GM11168 (cell line): ENCODE measurements around the gene ZNF646.

Experiments
- in situ Hi-C: fragments of 300-500 bp; cut with MboI; formaldehyde crosslinking; loops from one replicate; pipeline ENCODE4 v1.12.0; 2022; ENCODE audit warnings: low sequenced_read_pairs; ENCODE audit not compliant: unreplicated experiment

The ZNF646 gene, protein sequence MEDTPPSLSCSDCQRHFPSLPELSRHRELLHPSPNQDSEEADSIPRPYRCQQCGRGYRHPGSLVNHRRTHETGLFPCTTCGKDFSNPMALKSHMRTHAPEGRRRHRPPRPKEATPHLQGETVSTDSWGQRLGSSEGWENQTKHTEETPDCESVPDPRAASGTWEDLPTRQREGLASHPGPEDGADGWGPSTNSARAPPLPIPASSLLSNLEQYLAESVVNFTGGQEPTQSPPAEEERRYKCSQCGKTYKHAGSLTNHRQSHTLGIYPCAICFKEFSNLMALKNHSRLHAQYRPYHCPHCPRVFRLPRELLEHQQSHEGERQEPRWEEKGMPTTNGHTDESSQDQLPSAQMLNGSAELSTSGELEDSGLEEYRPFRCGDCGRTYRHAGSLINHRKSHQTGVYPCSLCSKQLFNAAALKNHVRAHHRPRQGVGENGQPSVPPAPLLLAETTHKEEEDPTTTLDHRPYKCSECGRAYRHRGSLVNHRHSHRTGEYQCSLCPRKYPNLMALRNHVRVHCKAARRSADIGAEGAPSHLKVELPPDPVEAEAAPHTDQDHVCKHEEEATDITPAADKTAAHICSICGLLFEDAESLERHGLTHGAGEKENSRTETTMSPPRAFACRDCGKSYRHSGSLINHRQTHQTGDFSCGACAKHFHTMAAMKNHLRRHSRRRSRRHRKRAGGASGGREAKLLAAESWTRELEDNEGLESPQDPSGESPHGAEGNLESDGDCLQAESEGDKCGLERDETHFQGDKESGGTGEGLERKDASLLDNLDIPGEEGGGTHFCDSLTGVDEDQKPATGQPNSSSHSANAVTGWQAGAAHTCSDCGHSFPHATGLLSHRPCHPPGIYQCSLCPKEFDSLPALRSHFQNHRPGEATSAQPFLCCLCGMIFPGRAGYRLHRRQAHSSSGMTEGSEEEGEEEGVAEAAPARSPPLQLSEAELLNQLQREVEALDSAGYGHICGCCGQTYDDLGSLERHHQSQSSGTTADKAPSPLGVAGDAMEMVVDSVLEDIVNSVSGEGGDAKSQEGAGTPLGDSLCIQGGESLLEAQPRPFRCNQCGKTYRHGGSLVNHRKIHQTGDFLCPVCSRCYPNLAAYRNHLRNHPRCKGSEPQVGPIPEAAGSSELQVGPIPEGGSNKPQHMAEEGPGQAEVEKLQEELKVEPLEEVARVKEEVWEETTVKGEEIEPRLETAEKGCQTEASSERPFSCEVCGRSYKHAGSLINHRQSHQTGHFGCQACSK (N-terminal part only)

GRCh38 chr16:31073970-31074813, at the start of gene ZNF646, which contains the start of gene ZNF668:
Gene ZNF646, plus strand, starts transcription at chr16:31074422. Its CDS starts 1,903 bp downstream, at chr16:31076325.
Gene ZNF668, minus strand, starts transcription at chr16:31074240. Its CDS starts 9,781 bp downstream, at chr16:31064459.
- in situ Hi-C loops: no loop called here

- in situ Hi-C loops: no loop called here
Measured at GRCh38 chr16:31025339-31025738, 48.9 kb upstream of the ZNF646 start.

DNA sequence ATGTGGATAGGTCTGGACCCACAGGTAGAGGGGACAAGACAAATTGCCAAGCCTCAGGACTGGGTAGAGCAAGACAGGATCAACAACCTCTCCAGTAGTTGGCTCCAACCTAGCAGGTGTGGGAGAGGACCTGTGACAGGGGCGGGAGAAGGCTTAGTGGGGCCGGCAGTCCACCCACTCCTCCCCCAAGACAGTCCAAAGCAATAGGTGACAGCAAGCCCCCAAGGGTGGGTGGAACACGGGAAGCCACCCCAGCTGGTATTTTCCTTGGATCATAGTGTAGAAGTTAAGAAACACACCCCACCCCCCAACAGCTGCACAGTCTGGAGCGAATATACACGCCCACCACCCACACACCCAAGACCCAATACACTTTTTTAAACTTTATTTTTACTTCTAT, 45.0 kb upstream of the ZNF646 start:
- in situ Hi-C loops: no loop called here

- in situ Hi-C loops: no loop called here
Measured at GRCh38 chr16:31031276-31031675, 42.9 kb upstream of the ZNF646 start.

GRCh38 chr16:31032736-31033708, 41.2 kb upstream of the ZNF646 start, which contains the start of gene STX4:
Gene STX4, plus strand, starts transcription at chr16:31033558. Its CDS starts 248 bp downstream, at chr16:31033806.
- in situ Hi-C loops: no loop called here

- in situ Hi-C loops: no loop called here
Measured at GRCh38 chr16:31033709-31034492, 40.3 kb upstream of the ZNF646 start.

DNA sequence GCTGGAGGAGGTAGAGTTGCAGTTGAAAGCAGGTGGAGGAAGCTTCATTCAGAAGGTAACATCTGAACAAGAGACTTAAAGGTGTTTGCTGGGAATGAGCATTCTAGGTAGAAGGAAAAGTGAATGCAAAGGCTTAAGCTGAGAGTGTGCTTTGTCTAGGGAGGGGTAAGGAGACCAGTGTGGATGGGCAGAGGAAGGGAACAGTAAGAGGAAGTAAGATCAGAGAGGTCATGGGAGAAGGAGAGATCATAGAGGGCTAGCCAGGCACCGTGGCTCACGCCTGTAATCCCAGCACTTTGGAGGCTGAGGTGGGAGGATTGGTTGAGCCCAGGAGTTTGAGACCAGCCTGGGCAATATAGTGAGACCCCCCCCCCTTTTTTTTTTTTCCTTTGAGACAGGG, 37.5 kb upstream of the ZNF646 start:
- in situ Hi-C loops: no loop called here

DNA sequence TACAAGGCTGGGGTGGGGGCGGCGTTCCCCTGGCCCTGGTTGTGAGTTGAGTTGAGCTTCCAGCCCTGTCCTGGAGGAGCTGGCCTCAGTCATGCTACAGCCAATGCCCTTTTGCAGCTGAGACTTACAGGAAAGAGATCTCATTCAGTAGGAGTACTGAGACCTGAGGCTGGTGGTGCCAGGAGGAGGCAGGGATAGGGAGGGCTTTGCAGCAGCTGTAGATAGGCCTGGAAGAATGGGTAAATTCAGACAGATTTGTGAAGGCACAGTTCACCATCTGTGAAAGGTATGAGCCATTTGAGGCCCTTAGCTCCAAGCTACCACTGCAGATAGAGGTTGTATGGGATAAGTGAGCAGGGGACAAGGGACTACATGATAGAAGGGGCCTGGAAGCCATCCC, 35.2 kb upstream of the ZNF646 start:
- in situ Hi-C loops: no loop called here

DNA sequence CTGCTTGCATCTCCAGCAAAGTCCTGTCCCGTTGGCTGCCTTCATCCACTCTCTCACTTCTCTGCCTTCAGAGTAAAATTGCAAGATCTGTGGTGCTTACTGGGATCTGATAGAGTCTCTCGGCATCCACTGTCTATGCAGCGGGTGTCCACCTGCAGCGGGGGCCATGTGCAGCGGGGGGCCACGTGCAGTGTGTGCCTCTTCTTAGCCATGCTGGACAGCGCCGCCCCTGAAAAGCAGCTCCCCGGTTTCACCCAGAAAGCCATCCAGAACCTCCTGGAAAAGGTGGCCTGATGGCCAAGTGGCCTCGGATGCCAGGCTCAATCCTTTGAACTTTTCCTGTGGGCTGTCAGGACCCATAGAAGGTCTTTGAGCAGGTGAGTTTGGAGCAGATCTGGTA, 31.4 kb upstream of the ZNF646 start:
- in situ Hi-C loops: no loop called here

DNA sequence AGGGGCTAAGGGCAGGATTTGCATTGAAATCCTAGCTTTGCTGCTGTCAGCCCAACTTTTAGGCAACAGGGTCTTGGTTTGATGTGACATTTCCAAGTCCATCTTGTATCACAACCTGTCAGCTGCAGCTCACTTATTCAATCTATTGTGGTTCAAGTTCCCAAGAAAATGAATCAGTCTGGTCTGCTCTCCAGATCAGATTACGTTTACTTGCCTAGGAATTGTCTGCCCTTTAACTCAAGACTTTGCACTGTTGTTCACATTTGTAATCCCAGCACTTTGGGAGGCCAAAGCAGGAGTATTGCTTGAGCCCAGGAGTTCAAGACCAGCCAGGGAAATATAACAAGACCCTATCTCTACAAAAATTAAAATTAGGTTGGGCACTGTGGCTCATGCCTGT, 30.9 kb upstream of the ZNF646 start:
- in situ Hi-C loops: no loop called here

GRCh38 chr16:31043898-31044481, 30.2 kb upstream of the ZNF646 start:
- in situ Hi-C loops: no loop called here

- in situ Hi-C loops: no loop called here
Measured at GRCh38 chr16:31050280-31051030, 23.8 kb upstream of the ZNF646 start.

DNA sequence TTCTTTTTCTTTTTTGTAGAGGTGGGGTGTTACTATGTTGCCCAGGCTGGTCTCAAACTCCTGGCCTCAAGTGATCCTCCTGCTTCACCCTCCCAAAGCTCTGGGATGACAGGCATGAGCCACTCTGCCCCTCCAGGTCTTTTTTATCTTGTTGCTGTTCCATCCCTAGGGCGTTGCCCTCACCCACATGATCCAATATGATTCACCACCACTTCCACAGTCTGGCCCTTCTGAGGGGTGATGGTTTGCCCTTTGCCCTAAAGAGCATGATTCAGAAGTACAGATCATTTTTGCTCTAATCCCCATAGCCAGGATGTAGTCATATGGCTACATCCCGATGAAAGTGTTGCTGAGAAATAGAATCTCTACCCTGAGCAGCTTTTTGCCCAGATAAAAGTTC, 22.1 kb upstream of the ZNF646 start:
- in situ Hi-C loops: no loop called here

GRCh38 chr16:31055613-31056012, 18.6 kb upstream of the ZNF646 start:
- in situ Hi-C loops: no loop called here

GRCh38 chr16:31061126-31061812, 13.0 kb upstream of the ZNF646 start:
- in situ Hi-C loops: no loop called here
